Measurements from ENCODE around the gene PPP1R13L. TPM values are rescaled to one million over a fixed set of nuclear protein-coding genes. Genes with fewer than 3 reads are reported as not detected.
"Not testable (repeated sequence)": the region's sequence is repeated elsewhere in the genome, so short reads cannot be mapped to it uniquely, and the experiment has no call there.

Gene PPP1R13L
- total RNA-seq, 2 donors from 2014 or later = 10.9 to 52.2 TPM

DNA sequence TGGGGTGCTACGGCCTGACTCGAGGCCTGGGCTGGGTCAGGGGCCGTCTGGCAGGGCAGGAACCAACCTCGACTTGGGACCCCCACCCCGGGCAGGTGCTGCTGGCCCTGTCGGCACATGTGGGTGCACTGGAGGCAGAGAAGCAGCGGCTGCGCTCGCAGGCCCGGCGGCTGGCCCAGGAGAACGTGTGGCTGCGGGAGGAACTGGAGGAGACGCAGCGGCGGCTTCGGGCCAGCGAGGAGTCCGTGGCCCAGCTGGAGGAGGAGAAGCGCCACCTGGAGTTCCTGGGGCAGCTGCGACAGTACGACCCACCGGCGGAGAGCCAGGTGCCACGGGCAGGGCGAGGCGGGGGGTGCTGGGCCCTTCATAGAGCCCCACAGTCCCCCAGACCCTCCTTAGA, 58.4 kb downstream of the PPP1R13L start:
- Mint-ChIP-seq H3K36me3 (no peaks in the 10 kb centered on the region), H3K9me3 (no peaks in the 10 kb centered on the region), H3K27ac (no peak overlapping the region)
- ATAC-seq (no peak), DNase-seq (ENCODE audit: low spot score in 2 of 2) (no peak)

DNA sequence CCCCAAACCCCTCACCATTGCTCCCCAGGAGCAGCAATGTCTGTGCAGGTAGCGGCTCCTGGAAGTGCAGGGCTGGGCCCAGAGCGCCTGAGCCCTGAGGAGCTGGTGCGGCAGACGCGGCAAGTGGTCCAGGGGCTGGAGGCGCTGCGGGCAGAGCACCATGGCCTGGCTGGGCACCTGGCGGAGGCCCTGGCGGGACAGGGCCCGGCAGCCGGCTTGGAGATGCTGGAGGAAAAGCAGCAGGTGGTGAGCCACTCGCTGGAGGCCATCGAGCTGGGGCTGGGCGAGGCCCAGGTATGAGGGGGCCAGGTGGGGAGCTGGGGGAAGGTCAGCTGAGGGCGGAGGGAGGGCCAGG, 59.4 kb downstream of the PPP1R13L start:
- H3K9me3 Mint-ChIP-seq = no peaks in the 10 kb centered on the region

DNA sequence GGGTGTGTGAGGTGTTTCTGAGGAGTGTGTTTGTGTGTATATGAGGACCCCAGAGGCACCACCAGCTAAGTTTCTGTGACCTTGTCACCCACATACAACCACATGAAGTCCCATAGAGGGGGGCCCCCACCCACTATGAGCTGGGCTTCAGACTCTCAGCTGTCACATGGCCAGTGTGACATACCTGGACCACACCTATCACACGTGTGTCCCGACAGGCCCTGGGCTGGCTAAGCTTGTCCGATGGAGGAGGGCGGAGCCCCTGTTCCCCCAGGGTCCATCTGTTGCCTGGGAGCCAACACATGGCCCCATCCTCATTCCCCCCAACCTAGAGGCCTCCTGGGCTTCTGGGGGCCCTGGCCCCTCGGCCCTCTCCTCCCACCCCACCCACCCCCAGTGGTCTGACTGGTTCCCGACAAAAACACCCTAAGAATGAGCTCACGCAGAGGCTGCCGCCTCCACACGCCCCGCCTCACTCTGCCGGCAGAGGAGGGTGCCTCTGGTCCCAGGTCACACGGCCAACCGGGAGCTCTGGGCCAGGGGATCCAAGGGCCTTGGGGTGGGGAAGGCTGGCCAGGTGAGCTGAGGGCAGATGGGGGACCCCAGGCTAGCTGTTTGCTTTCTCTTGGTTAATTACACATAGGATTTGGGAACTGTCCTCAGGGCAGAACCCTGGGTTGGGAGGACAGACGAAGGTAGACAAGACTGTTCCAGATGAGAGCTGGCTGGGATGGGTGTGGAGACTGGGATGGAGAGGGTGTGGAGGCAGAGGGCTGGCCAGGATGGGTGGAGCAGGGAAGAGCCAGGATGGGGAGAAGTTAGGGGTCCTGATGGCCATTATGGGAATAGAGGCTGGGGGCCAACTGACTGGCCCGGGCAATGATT, 60.0 kb downstream of the PPP1R13L start:
- ATAC-seq = no peak
- no peak for DNase-seq (ENCODE audit: low spot score in 2 of 2)
- no peak overlapping the region for H3K27ac Mint-ChIP-seq
- no peaks in the 10 kb centered on the region for H3K9me3 Mint-ChIP-seq
- H3K36me3 Mint-ChIP-seq = no peaks in the 10 kb centered on the region

More for the DNA sequence above, 59.4 kb downstream of the PPP1R13L start:
- DNase-seq (ENCODE audit: low spot score in 2 of 2) (no peak), ATAC-seq (no peak)
- no peaks in the 10 kb centered on the region for H3K36me3 Mint-ChIP-seq
- no peak overlapping the region for H3K27ac Mint-ChIP-seq

DNA sequence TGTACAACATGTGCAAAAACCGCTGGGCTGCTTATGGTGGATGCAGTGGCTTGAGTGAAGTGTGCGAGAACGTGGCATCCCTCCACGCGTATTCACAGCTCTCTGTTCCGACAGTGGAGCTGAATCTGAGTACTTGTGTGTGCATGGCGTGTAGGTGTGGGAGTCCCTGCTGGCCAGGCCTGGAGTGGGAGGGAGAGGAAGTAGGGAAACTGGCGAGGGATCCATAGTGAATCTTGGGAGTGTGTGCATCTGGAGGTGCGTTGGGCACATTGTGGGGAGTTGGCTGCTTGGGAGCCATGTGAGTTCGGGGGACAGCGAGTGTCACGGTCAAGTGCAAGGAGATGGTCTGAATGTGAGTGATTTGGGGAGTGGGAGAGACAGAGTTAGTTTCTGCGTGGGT, 62.0 kb downstream of the PPP1R13L start:
- DNase-seq (ENCODE audit: low spot score in 2 of 2) (no peak), ATAC-seq (no peak)
- H3K27ac Mint-ChIP-seq = no peak overlapping the region
- H3K36me3 Mint-ChIP-seq = no peaks in the 10 kb centered on the region
- no peaks in the 10 kb centered on the region for H3K9me3 Mint-ChIP-seq

DNA sequence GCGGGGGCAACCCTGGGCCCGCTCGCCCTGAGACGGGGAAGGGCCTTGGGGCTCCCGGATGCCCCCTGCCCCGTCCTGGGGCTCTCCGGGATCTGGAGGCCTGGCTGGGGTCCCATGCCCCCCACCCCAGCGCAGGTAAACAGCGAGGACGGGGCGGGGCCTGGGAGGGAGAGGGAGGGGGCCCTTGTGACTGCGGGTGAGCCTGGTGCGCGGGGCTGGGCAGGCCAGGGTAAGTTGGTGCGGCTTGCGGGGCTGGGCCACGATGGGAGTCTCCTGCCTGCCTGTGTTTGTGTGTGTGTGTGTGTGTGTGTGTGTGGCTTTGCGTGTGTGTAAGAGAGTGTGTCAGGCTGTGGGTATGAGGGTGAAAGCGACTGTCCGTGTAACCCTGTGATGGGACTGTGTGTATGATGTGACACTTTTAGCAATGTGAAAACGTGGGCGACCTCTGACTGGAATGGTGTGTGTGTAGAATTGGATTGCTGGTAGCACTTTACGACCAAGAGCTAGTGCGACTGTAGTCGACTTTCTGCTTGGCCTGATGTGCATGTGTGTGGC, 63.9 kb downstream of the PPP1R13L start:
- ATAC-seq = peak in 1 of 2 donors; percentile 25
- Mint-ChIP-seq H3K9me3 (no peaks in the 10 kb centered on the region), H3K27ac (no peak overlapping the region), H3K36me3 (no peaks in the 10 kb centered on the region)
- DNase-seq (ENCODE audit: low spot score in 2 of 2) = no peak

DNA sequence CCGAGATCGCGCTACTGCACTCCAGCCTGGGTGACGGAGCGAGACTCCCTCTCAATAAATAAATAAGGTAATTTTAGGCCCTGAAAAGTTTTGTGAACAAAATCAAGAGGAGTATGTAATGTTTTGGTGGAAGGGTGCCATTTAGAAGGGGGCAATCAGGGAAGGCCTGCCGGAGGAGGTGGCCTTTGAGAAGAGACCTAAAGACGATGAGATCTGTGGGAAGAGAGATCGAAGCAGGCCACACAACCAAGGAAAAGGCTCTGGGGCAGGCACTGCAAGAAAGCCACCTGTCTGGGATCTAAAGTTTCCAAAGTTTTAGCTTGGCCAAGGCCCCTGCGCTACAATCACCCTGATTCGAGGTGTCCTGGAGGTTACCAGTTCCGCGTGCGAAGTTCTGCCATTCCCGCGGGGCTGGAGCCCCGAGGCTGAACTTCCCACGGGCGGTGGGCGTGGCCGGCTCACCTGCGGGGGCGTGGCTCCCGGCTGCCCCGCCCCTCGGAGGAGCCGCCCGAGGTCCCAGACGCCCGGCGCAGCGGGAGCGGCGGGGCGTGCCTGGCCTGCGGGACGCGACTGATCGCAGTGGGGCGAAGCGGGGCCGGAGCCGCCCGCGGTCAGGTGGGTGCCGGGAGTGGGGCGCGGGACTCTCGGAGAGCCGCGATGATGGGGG, 64.5 kb downstream of the PPP1R13L start, which contains the start of gene KLC3:
Gene KLC3, plus strand, starts transcription at position 519 of the 667 bp plus-strand sequence. CDS start 4,792 bp downstream, outside the sequence.
- no peaks in the 10 kb centered on the region for H3K36me3 Mint-ChIP-seq
- H3K9me3 Mint-ChIP-seq = no peaks in the 10 kb centered on the region

DNA sequence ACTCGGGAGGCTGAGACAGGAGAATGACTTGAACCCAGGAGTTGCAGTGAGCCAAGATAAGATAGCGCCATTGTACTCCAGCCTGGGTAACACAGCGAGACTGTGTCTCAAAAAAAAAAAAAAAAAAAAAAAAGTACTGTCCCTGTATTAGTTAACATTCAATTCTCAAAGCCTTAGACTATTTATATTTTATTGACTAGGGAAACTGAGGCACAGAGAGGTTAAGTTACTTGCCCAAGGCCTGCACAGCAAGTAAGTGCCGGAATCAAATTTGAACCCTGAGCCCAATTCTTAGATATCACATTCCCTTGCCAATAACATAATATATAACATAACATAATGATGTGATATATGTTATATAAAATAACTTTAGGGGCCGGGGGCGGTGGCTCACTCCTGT, 65.2 kb downstream of the PPP1R13L start:
- Mint-ChIP-seq H3K9me3 (no peaks in the 10 kb centered on the region), H3K36me3 (no peaks in the 10 kb centered on the region), H3K27ac (no peak overlapping the region)
- DNase-seq (ENCODE audit: low spot score in 2 of 2) (no peak), ATAC-seq (no peak)

More for the DNA sequence above, 64.5 kb downstream of the PPP1R13L start, which contains the start of gene KLC3:
- H3K27ac Mint-ChIP-seq = no peak within 1 kb of the TSS
- DNase-seq (ENCODE audit: low spot score in 2 of 2) (peak in 1 of 2 donors; percentile 63), ATAC-seq (peak in 1 of 2 donors; percentile 66)

DNA sequence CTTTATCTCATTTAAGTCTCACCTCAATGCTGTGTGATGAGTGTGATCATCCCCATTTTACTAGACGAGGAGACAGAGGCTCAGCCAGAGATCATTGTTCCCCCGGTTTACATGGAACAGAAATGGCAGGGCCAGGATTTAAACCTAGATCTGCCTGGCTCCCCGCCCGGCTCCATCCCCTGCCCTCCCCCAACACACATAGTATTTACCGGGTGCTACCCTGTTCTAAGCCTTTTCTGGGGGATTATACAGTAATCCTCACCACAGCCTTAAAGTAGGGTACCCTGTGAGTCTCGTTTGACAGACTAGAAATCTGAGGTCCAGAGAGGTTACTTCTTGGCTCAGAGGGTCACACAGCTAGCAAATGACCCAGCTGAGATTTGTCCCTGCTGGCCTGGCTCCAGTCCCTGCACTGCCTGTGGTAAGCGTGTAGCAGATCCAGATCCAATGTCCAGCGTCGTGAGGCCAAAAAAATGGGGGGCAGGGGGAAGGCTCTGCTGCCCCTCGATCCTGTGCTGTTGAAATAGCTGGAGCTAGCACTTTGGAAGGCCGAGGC, 68.1 kb downstream of the PPP1R13L start:
- H3K36me3 Mint-ChIP-seq = no peaks in the 10 kb centered on the region
- DNase-seq (ENCODE audit: low spot score in 2 of 2) (no peak), ATAC-seq (no peak)
- no peak overlapping the region for H3K27ac Mint-ChIP-seq
- H3K9me3 Mint-ChIP-seq = no peaks in the 10 kb centered on the region

DNA sequence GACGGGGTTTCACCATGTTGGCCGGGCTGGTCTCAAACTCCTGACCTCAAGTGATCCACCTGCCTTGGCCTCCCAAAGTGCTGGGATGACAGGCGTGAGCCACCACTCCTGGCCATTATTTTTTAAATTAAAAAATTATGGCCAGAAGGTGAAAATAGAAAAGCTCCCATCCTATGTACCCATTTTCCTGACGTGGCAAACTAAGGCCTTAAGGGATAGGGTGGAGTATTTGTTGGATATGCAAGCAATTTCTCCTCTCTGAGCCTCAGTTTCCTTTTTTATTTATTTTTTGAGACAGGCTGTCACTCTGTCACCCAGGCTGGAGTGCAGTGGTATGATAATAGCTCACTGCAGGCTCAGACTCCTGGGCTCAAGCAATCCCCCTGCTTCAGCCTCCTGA, 70.0 kb downstream of the PPP1R13L start:
- DNase-seq (ENCODE audit: low spot score in 2 of 2); H3K27ac Mint-ChIP-seq; ATAC-seq; H3K9me3 Mint-ChIP-seq; H3K36me3 Mint-ChIP-seq: not testable (repeated sequence)

DNA sequence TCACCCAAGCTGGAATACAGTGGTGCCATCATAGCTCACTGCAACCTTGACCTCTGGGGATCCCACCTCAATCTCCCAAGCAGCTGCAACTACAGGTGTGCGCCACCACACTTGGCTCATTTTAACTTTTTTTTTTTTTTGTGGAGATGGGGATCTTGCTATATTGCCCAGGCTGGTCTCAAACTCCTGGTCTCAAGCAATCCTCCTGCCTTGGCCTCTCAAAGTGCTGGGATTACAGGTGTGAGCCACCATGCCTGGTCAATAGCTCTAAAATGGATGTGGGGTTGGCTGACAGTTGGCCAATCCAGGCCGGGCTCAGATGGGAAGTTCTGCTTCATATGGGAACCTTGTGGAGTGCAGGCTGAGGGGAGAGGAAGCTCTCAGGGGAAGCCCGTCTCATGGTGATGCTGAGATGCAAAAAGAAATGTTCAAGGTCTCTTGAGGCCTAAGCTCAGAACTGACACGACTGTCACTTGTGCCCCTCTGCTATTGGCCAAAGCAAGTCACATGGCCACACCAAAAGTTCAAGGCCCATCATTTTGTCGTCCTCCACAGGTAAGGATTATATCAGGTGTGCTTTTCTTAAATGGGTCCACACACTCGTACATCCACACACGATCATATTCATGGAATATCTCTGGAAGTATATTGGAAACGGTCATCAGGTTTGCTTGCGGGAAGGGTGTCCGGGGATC, 71.1 kb downstream of the PPP1R13L start:
- no peak for DNase-seq (ENCODE audit: low spot score in 2 of 2)
- H3K27ac Mint-ChIP-seq = no peak overlapping the region
- H3K9me3 Mint-ChIP-seq = no peaks in the 10 kb centered on the region
- H3K36me3 Mint-ChIP-seq = no peaks in the 10 kb centered on the region
- no peak for ATAC-seq

DNA sequence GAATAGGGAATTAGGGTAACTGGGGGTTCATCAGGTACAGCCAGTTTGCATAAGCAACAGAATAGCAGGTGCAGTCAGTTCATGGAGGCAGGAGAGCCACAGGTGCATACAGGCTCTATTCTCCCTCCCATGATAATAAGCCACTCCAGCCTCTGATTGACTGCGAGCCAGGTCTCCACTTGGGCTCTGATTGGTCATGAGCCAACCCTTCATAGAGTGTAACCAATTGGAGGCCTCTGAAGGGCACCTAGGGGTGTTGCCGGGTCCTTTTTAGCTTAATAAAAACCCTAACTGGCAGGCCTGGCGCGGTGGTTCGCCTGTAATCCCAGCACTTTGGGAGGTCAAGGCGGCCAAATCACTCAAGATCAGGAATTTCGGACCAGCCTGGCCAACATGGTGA, 73.5 kb downstream of the PPP1R13L start:
- Mint-ChIP-seq H3K36me3 (no peaks in the 10 kb centered on the region), H3K9me3 (no peaks in the 10 kb centered on the region), H3K27ac (no peak overlapping the region)
- no peak for DNase-seq (ENCODE audit: low spot score in 2 of 2)
- no peak for ATAC-seq

Other genes starting within 250 kb of the PPP1R13L start
- gene NKPD1, start 244.1 kb downstream of the PPP1R13L start, total RNA-seq = under 1 TPM in 1 of 2 donors, not detected in 1; 0.14 TPM
- gene TRAPPC6A, start 226.8 kb downstream of the PPP1R13L start, total RNA-seq = 10 to 100 TPM; 27.2 to 36.8 TPM
- gene BLOC1S3, start 226.3 kb downstream of the PPP1R13L start, total RNA-seq = 10 to 100 TPM; 15.0 to 16.7 TPM
- gene EXOC3L2, start 159.7 kb downstream of the PPP1R13L start, total RNA-seq = not detected
- 10 to 100 TPM; 28.2 to 30.9 TPM for gene MARK4, start 153.8 kb downstream of the PPP1R13L start, total RNA-seq
- not detected for gene CKM, start 82.2 kb downstream of the PPP1R13L start, total RNA-seq
- under 1 TPM in 1 of 2 donors, not detected in 1; 0.35 TPM for gene KLC3, start 64.3 kb downstream of the PPP1R13L start, total RNA-seq
- 10 to 100 TPM; 26.3 to 27.1 TPM for gene ERCC2, start 34.5 kb downstream of the PPP1R13L start, total RNA-seq
- gene POLR1G, start 1.6 kb upstream of the PPP1R13L start, total RNA-seq = 10 to 100 TPM in 1 of 2 donors, 1 to 10 TPM in 1; 6.8 to 14.1 TPM
- 10 to 100 TPM in 1 of 2 donors, 1 to 10 TPM in 1; 9.7 to 60.7 TPM for gene ERCC1, start 18.8 kb upstream of the PPP1R13L start, total RNA-seq
- gene FOSB, start 62.9 kb upstream of the PPP1R13L start, total RNA-seq = 10 to 100 TPM; 19.9 to 37.6 TPM
- gene RTN2, start 92.0 kb upstream of the PPP1R13L start, total RNA-seq = 1 to 10 TPM; 3.2 to 5.1 TPM
- 1 to 10 TPM; 1.5 to 7.4 TPM for gene PPM1N, start 93.4 kb upstream of the PPP1R13L start, total RNA-seq
- 100 to 1,000 TPM in 1 of 2 donors, 10 to 100 TPM in 1; 76.8 to 156 TPM for gene VASP, start 102.4 kb upstream of the PPP1R13L start, total RNA-seq
- 10 to 100 TPM; 16.6 to 16.7 TPM for gene OPA3, start 179.7 kb upstream of the PPP1R13L start, total RNA-seq
- under 1 TPM in 1 of 2 donors, not detected in 1; 0.09 TPM for gene GPR4, start 197.1 kb upstream of the PPP1R13L start, total RNA-seq
- gene EML2, start 234.3 kb upstream of the PPP1R13L start, total RNA-seq = 100 to 1,000 TPM; 142 to 161 TPM